ENCODE measurements around the gene GORAB.

GRCh38 chr1:170513138-170513537 lies 18.8 kb upstream of the GORAB start:
- TF ChIP-seq POLR2AphosphoS5 (IDR thresholded peaks at IDR 0.05; ENCODE audit: low read depth, low read length) (no peak), REST (IDR thresholded peaks at IDR 0.05; ENCODE audit: insufficient read depth in 1 of 2, low read depth in 2 of 2, low read length in 2 of 2) (no peak), TAF1 (IDR thresholded peaks at IDR 0.05; ENCODE audit: borderline replicate concordance, insufficient read depth, low read length) (no peak)

Data from PFSK-1 (cell line).